GM06990 (cell line): Measurements from ENCODE around the gene NFE2L3.
"Not testable (repeated sequence)": the region's sequence is repeated elsewhere in the genome, so short reads cannot be mapped to it uniquely, and the experiment has no call there.

Experiments used
- DNase-seq: peaks from one replicate; pipeline ENCODE4 v3.0.0-alpha.2; 2011; ENCODE audit not compliant: insufficient read length; ENCODE audit errors: extremely low read depth
- H3K27me3 ChIP-seq: replicated peaks from 2 replicates; pipeline ENCODE4 v1.6.0; 2011; ENCODE audit warnings: low read length; ENCODE audit not compliant: control insufficient read depth, insufficient read depth
- H3K36me3 ChIP-seq: 2 replicates; pipeline ENCODE4 v1.5.1; 2011; ENCODE audit warnings: low read length; ENCODE audit not compliant: control insufficient read depth, insufficient read depth
- H3K4me3 ChIP-seq: replicated peaks from 2 replicates; pipeline ENCODE4 v1.5.1; 2011; ENCODE audit warnings: low read depth, mild to moderate bottlenecking, control low read depth, low read length
- TF ChIP-seq, protein P1 (sequence below): IDR thresholded peaks from 2 replicates; pipeline ENCODE4 v1.5.1; 2011; ENCODE audit warnings: low read length, control low read depth, mild to moderate bottlenecking, inconsistent platforms; ENCODE audit not compliant: insufficient read depth, poor library complexity, severe bottlenecking

NFE2L3 gene

DNA sequence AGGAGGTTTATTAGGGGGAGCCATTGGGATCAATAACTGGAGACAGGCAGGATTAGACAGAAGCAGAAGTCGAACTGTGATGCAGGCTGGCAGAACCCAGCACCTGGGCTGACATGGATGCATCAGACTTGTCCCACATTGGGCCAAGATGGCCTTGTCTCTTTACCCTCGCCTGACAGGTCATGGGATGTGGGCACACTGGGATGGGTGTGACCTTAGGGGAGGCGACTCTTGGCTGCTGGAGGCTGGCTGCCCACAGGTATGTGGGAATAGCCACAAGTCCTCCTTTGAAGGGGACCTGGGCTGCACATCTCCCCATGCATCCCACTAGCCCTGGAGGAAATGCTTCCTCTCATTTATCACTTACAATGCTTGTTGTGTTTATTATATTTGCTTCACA lies 17.3 kb downstream of the NFE2L3 start:
- Histone ChIP-seq H3K36me3 (no peaks in the 10 kb centered on the region), H3K4me3 (no peak overlapping the region), H3K27me3 (no peaks in the 10 kb centered on the region)
- no peak for DNase-seq
- TF ChIP-seq, protein P1, sequence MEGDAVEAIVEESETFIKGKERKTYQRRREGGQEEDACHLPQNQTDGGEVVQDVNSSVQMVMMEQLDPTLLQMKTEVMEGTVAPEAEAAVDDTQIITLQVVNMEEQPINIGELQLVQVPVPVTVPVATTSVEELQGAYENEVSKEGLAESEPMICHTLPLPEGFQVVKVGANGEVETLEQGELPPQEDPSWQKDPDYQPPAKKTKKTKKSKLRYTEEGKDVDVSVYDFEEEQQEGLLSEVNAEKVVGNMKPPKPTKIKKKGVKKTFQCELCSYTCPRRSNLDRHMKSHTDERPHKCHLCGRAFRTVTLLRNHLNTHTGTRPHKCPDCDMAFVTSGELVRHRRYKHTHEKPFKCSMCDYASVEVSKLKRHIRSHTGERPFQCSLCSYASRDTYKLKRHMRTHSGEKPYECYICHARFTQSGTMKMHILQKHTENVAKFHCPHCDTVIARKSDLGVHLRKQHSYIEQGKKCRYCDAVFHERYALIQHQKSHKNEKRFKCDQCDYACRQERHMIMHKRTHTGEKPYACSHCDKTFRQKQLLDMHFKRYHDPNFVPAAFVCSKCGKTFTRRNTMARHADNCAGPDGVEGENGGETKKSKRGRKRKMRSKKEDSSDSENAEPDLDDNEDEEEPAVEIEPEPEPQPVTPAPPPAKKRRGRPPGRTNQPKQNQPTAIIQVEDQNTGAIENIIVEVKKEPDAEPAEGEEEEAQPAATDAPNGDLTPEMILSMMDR = no peak

DNA sequence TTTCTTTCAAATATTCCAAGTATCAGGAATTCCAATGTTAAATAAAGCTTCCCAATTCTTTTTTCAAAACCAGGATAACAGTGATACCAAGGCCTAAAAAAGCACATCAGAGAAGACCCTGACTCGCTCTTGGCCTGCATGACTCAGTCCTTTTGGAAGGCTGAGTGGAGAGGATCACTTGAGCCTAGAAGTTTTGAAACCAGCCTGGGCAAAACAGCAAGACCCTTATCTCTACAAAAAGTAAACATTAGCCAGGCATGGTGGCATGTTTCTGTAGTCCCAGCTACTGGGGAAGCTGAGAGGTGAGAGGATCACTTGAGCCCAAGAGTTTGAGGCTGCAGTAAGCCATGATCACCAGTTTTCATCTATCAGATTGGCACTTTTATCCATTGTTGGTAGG lies 18.7 kb downstream of the NFE2L3 start:
- Histone ChIP-seq H3K27me3 (no peaks in the 10 kb centered on the region), H3K4me3 (no peak overlapping the region), H3K36me3 (no peaks in the 10 kb centered on the region)
- TF ChIP-seq, protein P1 = no peak
- no peak for DNase-seq

DNA sequence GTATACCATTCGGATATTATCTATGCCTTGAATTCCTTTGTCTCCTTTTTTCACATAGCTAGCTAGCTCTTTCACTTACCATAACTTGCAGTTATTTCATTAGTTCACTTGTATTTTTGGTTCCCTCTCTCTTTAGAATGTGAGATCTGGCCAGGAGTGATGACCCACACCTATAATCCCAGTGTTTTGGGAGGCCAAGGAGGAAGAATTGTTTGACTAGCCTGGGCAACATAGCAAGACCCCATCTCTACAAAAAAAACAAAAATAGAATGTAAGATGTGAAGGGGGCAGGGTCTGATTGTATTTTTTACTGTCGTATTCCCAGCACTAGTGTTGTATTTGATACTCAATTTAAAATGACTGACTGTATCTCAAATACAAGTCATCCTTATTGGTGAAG lies 19.6 kb downstream of the NFE2L3 start:
- H3K27me3 ChIP-seq = no peaks in the 10 kb centered on the region
- H3K36me3 ChIP-seq = no peaks in the 10 kb centered on the region
- TF ChIP-seq, protein P1 = no peak
- DNase-seq = no peak
- H3K4me3 ChIP-seq = no peak overlapping the region

DNA sequence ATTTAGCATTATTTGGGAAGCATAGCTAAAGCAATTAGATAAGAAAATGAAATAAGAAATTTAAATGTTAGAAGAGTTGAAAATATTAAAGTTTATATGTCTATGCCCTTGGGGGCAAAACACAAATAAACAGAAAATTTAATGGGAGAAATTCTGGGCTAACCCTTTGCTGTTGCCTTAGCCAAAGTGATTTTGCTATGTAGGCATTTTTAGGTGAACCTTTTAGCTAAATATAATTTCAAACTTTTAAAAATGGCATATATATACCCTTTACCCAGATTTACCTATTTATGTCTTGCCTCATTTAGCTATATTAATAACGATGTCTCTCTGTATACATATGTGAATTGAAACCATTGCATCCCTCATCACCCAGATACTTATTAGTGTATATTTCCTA lies 20.1 kb downstream of the NFE2L3 start:
- H3K27me3 ChIP-seq = no peaks in the 10 kb centered on the region
- H3K36me3 ChIP-seq = no peaks in the 10 kb centered on the region
- TF ChIP-seq, protein P1 = no peak
- no peak overlapping the region for H3K4me3 ChIP-seq
- no peak for DNase-seq

DNA sequence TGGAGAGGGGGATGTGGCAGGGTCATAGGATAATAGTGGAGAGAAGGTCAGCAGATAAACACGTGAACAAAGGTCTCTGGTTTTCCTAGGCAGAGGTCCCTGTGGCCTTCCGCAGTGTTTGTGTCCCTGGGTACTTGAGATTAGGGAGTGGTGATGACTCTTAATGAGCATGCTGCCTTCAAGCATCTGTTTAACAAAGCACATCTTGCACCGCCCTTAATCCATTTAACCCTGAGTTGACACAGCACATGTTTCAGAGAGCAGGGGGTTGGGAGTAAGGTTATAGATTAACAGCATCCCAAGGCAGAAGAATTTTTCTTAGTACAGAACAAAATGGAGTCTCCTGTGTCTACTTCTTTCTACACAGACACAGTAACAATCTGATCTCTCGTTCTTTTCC lies 23.9 kb downstream of the NFE2L3 start:
- not testable (repeated sequence) for H3K4me3 ChIP-seq, H3K36me3 ChIP-seq, H3K27me3 ChIP-seq, DNase-seq

DNA sequence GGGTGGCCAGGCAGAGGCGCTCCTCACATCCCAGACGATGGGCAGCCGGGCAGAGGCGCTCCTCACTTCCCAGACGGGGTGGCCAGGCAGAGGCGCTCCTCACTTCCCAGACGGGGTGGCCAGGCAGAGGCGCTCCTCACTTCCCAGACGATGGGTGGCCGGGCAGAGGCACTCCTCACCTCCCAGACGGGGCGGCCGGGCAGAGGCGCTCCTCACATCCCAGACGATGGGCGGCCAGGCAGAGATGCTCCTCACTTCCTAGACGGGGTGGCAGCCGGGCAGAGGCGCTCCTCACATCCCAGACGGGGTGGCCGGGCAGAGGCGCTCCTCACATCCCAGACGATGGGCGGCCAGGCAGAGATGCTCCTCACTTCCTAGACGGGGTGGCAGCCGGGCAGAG lies 24.7 kb downstream of the NFE2L3 start:
- not testable (repeated sequence) for H3K27me3 ChIP-seq, H3K4me3 ChIP-seq, DNase-seq, H3K36me3 ChIP-seq

DNA sequence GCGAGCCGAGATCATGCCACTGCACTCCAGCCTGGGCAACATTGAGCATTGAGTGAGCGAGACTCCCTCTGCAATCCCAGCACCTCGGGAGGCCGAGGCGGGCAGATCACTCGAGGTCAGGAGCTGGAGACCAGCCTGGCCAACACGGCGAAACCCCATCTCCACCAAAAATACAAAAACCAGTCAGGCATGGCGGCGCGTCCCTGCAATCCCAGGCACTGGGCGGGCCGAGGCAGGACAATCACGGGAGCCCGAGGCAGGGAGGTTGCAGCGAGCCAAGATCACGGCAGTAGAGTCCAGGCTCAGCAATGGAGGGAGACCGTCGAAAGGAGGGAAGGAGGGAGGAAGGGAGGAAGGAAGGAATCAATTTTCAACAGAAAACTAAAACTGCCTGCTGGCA lies 25.3 kb downstream of the NFE2L3 start:
- not testable (repeated sequence) for H3K4me3 ChIP-seq, H3K36me3 ChIP-seq, H3K27me3 ChIP-seq, DNase-seq
